Liver (tissue), 9 donors: ENCODE results near the gene KAT6B. TPM values are rescaled to one million over a fixed set of nuclear protein-coding genes. Genes with fewer than 3 reads are reported as not detected.

Source experiments
- DNase-seq: peaks from one replicate; pipeline ENCODE4 v3.0.0-alpha.2; 2017; ENCODE audit warnings: low spot score
- H3K27ac ChIP-seq, 2 donors: one replicate each; pipeline ENCODE4 v1.7.0; 2013; ENCODE audit warnings: inconsistent platforms in 2 of 2, low read length in 2 of 2, control low read depth in 1 of 2, low read depth in 1 of 2, mild to moderate bottlenecking in 1 of 2
- H3K27me3 ChIP-seq, 4 donors: one replicate each; pipeline versions ENCODE4 v1.6.1 to v1.7.0; 2013; ENCODE audit warnings: low read length in 3 of 4, inconsistent platforms in 1 of 4, mild to moderate bottlenecking in 1 of 4, moderate library complexity in 1 of 4; ENCODE audit not compliant: control insufficient read depth in 4 of 4, insufficient read depth in 4 of 4
- H3K36me3 ChIP-seq, 4 donors: one replicate each; pipeline versions ENCODE4 v1.6.1 to v1.7.0; 2013; ENCODE audit warnings: low read length in 3 of 4, mild to moderate bottlenecking in 3 of 4, low read depth in 1 of 4, moderate library complexity in 1 of 4; ENCODE audit not compliant: control insufficient read depth in 4 of 4, insufficient read depth in 3 of 4
- H3K4me1 ChIP-seq, 4 donors: one replicate each; pipeline versions ENCODE4 v1.6.1 to v1.7.0; 2013; ENCODE audit warnings: low read length in 3 of 4, mild to moderate bottlenecking in 3 of 4, moderate library complexity in 1 of 4; ENCODE audit not compliant: control insufficient read depth in 4 of 4, insufficient read depth in 4 of 4
- H3K4me3 ChIP-seq, 3 donors: one replicate each; pipeline versions ENCODE4 v1.6.1 to v1.7.0; 2013; ENCODE audit warnings: low read length in 3 of 3, control low read depth in 1 of 3, low read depth in 1 of 3, mild to moderate bottlenecking in 1 of 3
- H3K9ac ChIP-seq, 2 donors: one replicate each; pipeline ENCODE4 v1.7.0; 2013; ENCODE audit warnings: low read length in 2 of 2, mild to moderate bottlenecking in 2 of 2, moderate library complexity in 2 of 2, control low read depth in 1 of 2, low read depth in 1 of 2
- H3K9me3 ChIP-seq, 4 donors: one replicate each; pipeline versions ENCODE4 v1.6.1 to v1.7.0; 2013; ENCODE audit warnings: low read length in 3 of 4; ENCODE audit not compliant: control insufficient read depth in 4 of 4
- ATF3 ChIP-seq: IDR thresholded peaks from 2 replicates; pipeline ENCODE4 v1.6.1; 2016; ENCODE audit warnings: antibody characterized with exemption
- CTCF ChIP-seq: fragments of 150-350 bp; IDR thresholded peaks from 2 replicates; pipeline ENCODE4 v1.5.1; 2017; ENCODE audit warnings: improper control_type of control experiment, low read depth, low read length; ENCODE audit not compliant: missing input control
- EGR1 ChIP-seq, 2 donors: IDR thresholded peaks; 2 replicates each; pipeline ENCODE4 v1.6.1; 2016 to 2018; ENCODE audit warnings: antibody characterized with exemption in 2 of 2, low read depth in 2 of 2
- FOXA1 ChIP-seq: IDR thresholded peaks from 2 replicates; pipeline ENCODE4 v1.6.1; 2016; ENCODE audit warnings: antibody characterized with exemption
- FOXA2 ChIP-seq: IDR thresholded peaks from 2 replicates; pipeline ENCODE4 v1.6.1; 2016; ENCODE audit warnings: antibody characterized with exemption
- GABPA ChIP-seq, 2 donors: IDR thresholded peaks in 1 of 2; conservative IDR thresholded peaks in 1 of 2; 2 replicates each; pipeline ENCODE4 v1.6.1; 2016; ENCODE audit warnings: antibody characterized with exemption in 2 of 2, mild to moderate bottlenecking in 1 of 2, moderate library complexity in 1 of 2
- HNF4A ChIP-seq, 2 donors: conservative IDR thresholded peaks; 2 replicates each; pipeline ENCODE4 v1.6.1; 2016; ENCODE audit warnings: antibody characterized with exemption in 2 of 2, mild to moderate bottlenecking in 2 of 2
- HNF4G ChIP-seq: IDR thresholded peaks from 2 replicates; pipeline ENCODE4 v1.6.1; 2016; ENCODE audit warnings: antibody characterized with exemption
- JUND ChIP-seq, 2 donors: IDR thresholded peaks; 2 replicates each; pipeline ENCODE4 v1.6.1; 2016; ENCODE audit warnings: antibody characterized with exemption in 2 of 2
- MAX ChIP-seq: IDR thresholded peaks from 2 replicates; pipeline ENCODE4 v1.6.1; 2016; ENCODE audit warnings: antibody characterized with exemption
- NR2F2 ChIP-seq: IDR thresholded peaks from 2 replicates; pipeline ENCODE4 v1.6.1; 2016; ENCODE audit warnings: antibody characterized with exemption
- RAD21 ChIP-seq, 2 donors: IDR thresholded peaks; 2 replicates each; pipeline ENCODE4 v1.6.1; 2016; ENCODE audit warnings: antibody characterized with exemption in 2 of 2, mild to moderate bottlenecking in 2 of 2
- REST ChIP-seq: IDR thresholded peaks from 2 replicates; pipeline ENCODE4 v1.6.1; 2016; ENCODE audit warnings: antibody characterized with exemption, mild to moderate bottlenecking
- RXRA ChIP-seq, 2 donors: IDR thresholded peaks; 2 replicates each; pipeline ENCODE4 v1.6.1; 2017 to 2018; ENCODE audit warnings: antibody characterized with exemption in 2 of 2, mild to moderate bottlenecking in 1 of 2
- SP1 ChIP-seq: IDR thresholded peaks from 2 replicates; pipeline ENCODE4 v1.6.1; 2018; ENCODE audit warnings: antibody characterized with exemption, mild to moderate bottlenecking
- TAF1 ChIP-seq: conservative IDR thresholded peaks from 2 replicates; pipeline ENCODE4 v1.6.1; 2016; ENCODE audit warnings: antibody characterized with exemption, mild to moderate bottlenecking
- YY1 ChIP-seq: IDR thresholded peaks from 2 replicates; pipeline ENCODE4 v1.6.1; 2016; ENCODE audit warnings: antibody characterized with exemption, mild to moderate bottlenecking
- ZBTB33 ChIP-seq: IDR thresholded peaks from 2 replicates; pipeline ENCODE4 v1.6.1; 2016; ENCODE audit warnings: antibody characterized with exemption
- WGBS: extraction: QIAGEN DNeasy Blood & Tissue Kit; methylation state at CpG from one replicate; pipeline ENCODE4 v1.1.7; 2013; 5-methylcytosine and 5-hydroxymethylcytosine counted together
- polyA plus RNA-seq, 2 donors: library from polyadenylated mRNA; stranded (reverse) in 1 of 2; unstranded in 1 of 2; fragments of 200-250 nt in 1 of 2; fragments of >200 nt in 1 of 2; fragmentation: Nextera tagmentation in 1 of 2; extraction: Ambion mirVana in 1 of 2; gene quantifications; one replicate each; pipeline versions ENCODE4 v1.2.1 to v1.2.3, GENCODE V29; 2013 to 2015
- total RNA-seq, 2 donors: library from RNA; depleted of rRNA; stranded (reverse); fragments of >200 nt; gene quantifications; one replicate each; pipeline ENCODE4 v1.2.3, GENCODE V29; 2014
- donor health status: healthy.
- donor health status: healthy.
- donor health status: healthy.
- donor health status: healthy.
- donor health status: healthy.

Gene KAT6B
- total and polyA plus RNA-seq, 4 donors, result 2.0 to 21.2 (median 8.8) TPM

GRCh38 chr10:74947781-74948401, 121.5 kb downstream of the KAT6B start (continued):
- TF ChIP-seq CTCF, result no peak
- no peak for TF ChIP-seq TAF1
- TF ChIP-seq GABPA (IDR thresholded peaks at IDR 0.05 in 1 of 2, conservative IDR thresholded peaks at IDR 0.05 in 1 of 2), result no peak
- no peak for TF ChIP-seq NR2F2
- no peak for TF ChIP-seq HNF4G
- no peak for TF ChIP-seq HNF4A (conservative IDR thresholded peaks at IDR 0.05)
- TF ChIP-seq RXRA (IDR thresholded peaks at IDR 0.05), result no peak
- no peak for TF ChIP-seq EGR1 (IDR thresholded peaks at IDR 0.05; ENCODE audit: low read depth in 2 of 2)

- no peak overlapping the region for H3K9ac ChIP-seq
- H3K4me1 ChIP-seq, result peaks cover 0 to 9% (median 6%) of the 10 kb centered on the region in 4 donors
- no peaks in the 10 kb centered on the region for H3K27me3 ChIP-seq
- peak overlapping the region in 1 of 2 donors; percentile 40 for H3K27ac ChIP-seq
- DNase-seq, result no peak
- TF ChIP-seq HNF4G (peak; percentile 47), GABPA (IDR thresholded peaks at IDR 0.05 in 1 of 2, conservative IDR thresholded peaks at IDR 0.05 in 1 of 2) (peak in 1 of 2 donors; percentile 17), JUND (IDR thresholded peaks at IDR 0.05) (no peak), ATF3 (no peak), YY1 (peak; percentile 31), HNF4A (conservative IDR thresholded peaks at IDR 0.05) (peak; percentile 71 to 74), RXRA (IDR thresholded peaks at IDR 0.05) (peak in 1 of 2 donors; percentile 26)
- H3K9me3 ChIP-seq, result no peaks in the 10 kb centered on the region
- WGBS, result 84% methylated on average over 5 of the region's 5 CpGs
- H3K36me3 ChIP-seq, result no peaks in the 10 kb centered on the region
- no peak overlapping the region for H3K4me3 ChIP-seq
Measured at GRCh38 chr10:74949034-74949832, 122.8 kb downstream of the KAT6B start.

GRCh38 chr10:74949843-74950765, 123.7 kb downstream of the KAT6B start:
- no peaks in the 10 kb centered on the region for H3K9me3 ChIP-seq
- 85% methylated on average over 8 of the region's 8 CpGs for WGBS
- no peaks in the 10 kb centered on the region for H3K36me3 ChIP-seq
- no peak overlapping the region for H3K4me3 ChIP-seq
- no peak for DNase-seq
- no peak overlapping the region for H3K9ac ChIP-seq
- H3K27ac ChIP-seq, result no peak overlapping the region
- no peaks in the 10 kb centered on the region for H3K27me3 ChIP-seq
- peaks cover 0 to 9% (median 6%) of the 10 kb centered on the region in 4 donors for H3K4me1 ChIP-seq
- TF ChIP-seq HNF4A (conservative IDR thresholded peaks at IDR 0.05) (no peak), YY1 (no peak), FOXA2 (no peak), GABPA (IDR thresholded peaks at IDR 0.05 in 1 of 2, conservative IDR thresholded peaks at IDR 0.05 in 1 of 2) (no peak), RAD21 (IDR thresholded peaks at IDR 0.05) (no peak), TAF1 (no peak), SP1 (no peak), ATF3 (no peak), HNF4G (no peak), FOXA1 (no peak), ZBTB33 (no peak), EGR1 (IDR thresholded peaks at IDR 0.05; ENCODE audit: low read depth in 2 of 2) (no peak), JUND (IDR thresholded peaks at IDR 0.05) (no peak), MAX (no peak), RXRA (IDR thresholded peaks at IDR 0.05) (no peak), REST (no peak)
